Osteoblast (primary cell): ENCODE measurements around the gene TNIP2. TPM values are rescaled to one million over a fixed set of nuclear protein-coding genes. Genes with fewer than 3 reads are reported as not detected.

Source experiments
- DNase-seq: peaks from one replicate; pipeline ENCODE4 v3.0.0; 2011; ENCODE audit warnings: low spot score, mixed read lengths; ENCODE audit not compliant: insufficient read length; ENCODE audit errors: missing footprints
- H2AFZ ChIP-seq: 2 replicates; pipeline ENCODE4 v1.6.0; 2011; ENCODE audit warnings: mild to moderate bottlenecking, low read length
- H3K27ac ChIP-seq: 2 replicates; pipeline ENCODE4 v1.5.1; 2011; ENCODE audit warnings: mild to moderate bottlenecking, low read depth, low read length, moderate library complexity
- H3K27me3 ChIP-seq: 2 replicates; pipeline ENCODE4 v1.6.0; 2012; ENCODE audit warnings: mild to moderate bottlenecking, control low read depth, inconsistent platforms, low read length, moderate library complexity; ENCODE audit not compliant: insufficient read depth
- H3K36me3 ChIP-seq: 2 replicates; pipeline ENCODE4 v1.5.1; 2011; ENCODE audit warnings: mild to moderate bottlenecking, low read length, control low read depth, moderate library complexity; ENCODE audit not compliant: insufficient read depth
- H3K4me1 ChIP-seq: 2 replicates; pipeline ENCODE4 v1.5.1; 2011; ENCODE audit warnings: mild to moderate bottlenecking, low read length, control low read depth, moderate library complexity; ENCODE audit not compliant: insufficient read depth
- H3K4me2 ChIP-seq: 2 replicates; pipeline ENCODE4 v1.6.0; 2011; ENCODE audit warnings: mild to moderate bottlenecking, low read length; ENCODE audit not compliant: insufficient read depth
- H3K4me3 ChIP-seq: fragments of 200-600 bp; sonication (generic); 3 replicates; pipeline ENCODE4 v1.5.1; 2012; ENCODE audit warnings: mild to moderate bottlenecking, low read length, inconsistent platforms; ENCODE audit not compliant: insufficient read depth
- H3K79me2 ChIP-seq: 2 replicates; pipeline ENCODE4 v1.6.0; 2012; ENCODE audit warnings: mild to moderate bottlenecking, low read length, control low read depth, inconsistent platforms; ENCODE audit not compliant: insufficient read depth
- H3K9me3 ChIP-seq: 2 replicates; pipeline ENCODE4 v1.5.1; 2011; ENCODE audit warnings: low read depth, low read length, control low read depth
- H4K20me1 ChIP-seq: 2 replicates; pipeline ENCODE4 v1.6.0; 2012; ENCODE audit warnings: mild to moderate bottlenecking, low read length, control low read depth; ENCODE audit not compliant: insufficient read depth
- total RNA-seq: library from RNA; depleted of rRNA; stranded (reverse); fragments of >200 nt; gene quantifications from 2 replicates; pipeline ENCODE4 v1.2.3, GENCODE V29; 2012
- TF ChIP-seq, protein P1 (sequence below): IDR thresholded peaks from 2 replicates; pipeline ENCODE4 v1.5.1; 2011; ENCODE audit warnings: mild to moderate bottlenecking, low read depth, low read length, moderate library complexity; ENCODE audit errors: extremely low read depth

TNIP2 gene
- total RNA-seq, 1 donor = 44.9 TPM

DNA sequence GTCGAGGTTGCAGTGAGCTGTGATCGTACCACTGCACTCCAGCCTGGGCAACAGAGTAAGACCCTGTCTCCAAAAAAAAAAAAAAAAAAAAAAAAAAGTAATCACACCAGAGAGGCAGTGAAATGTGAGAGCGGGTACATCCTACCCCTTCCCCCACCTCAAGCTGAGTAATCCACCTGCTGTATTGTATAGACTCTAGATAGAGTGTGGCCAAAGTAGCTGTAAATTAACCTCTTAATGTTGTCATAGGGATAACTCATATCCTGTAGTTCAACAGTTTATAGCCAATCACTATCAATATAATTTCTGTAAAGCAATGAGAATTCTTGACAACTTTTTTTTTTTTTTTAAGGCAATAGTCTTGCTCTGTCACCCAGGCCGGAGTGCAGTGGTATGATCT is 30.8 kb downstream of the TNIP2 start:
- Histone ChIP-seq H3K27me3 (no peaks in the 10 kb centered on the region), H3K4me2 (no peak overlapping the region), H2AFZ (no peak overlapping the region), H3K9me3 (no peaks in the 10 kb centered on the region), H4K20me1 (no peaks in the 10 kb centered on the region), H3K4me3 (no peak overlapping the region), H3K36me3 (peaks cover 37% of the 10 kb centered on the region), H3K79me2 (no peaks in the 10 kb centered on the region), H3K4me1 (no peaks in the 10 kb centered on the region), H3K27ac (no peak overlapping the region)
- TF ChIP-seq, protein P1, sequence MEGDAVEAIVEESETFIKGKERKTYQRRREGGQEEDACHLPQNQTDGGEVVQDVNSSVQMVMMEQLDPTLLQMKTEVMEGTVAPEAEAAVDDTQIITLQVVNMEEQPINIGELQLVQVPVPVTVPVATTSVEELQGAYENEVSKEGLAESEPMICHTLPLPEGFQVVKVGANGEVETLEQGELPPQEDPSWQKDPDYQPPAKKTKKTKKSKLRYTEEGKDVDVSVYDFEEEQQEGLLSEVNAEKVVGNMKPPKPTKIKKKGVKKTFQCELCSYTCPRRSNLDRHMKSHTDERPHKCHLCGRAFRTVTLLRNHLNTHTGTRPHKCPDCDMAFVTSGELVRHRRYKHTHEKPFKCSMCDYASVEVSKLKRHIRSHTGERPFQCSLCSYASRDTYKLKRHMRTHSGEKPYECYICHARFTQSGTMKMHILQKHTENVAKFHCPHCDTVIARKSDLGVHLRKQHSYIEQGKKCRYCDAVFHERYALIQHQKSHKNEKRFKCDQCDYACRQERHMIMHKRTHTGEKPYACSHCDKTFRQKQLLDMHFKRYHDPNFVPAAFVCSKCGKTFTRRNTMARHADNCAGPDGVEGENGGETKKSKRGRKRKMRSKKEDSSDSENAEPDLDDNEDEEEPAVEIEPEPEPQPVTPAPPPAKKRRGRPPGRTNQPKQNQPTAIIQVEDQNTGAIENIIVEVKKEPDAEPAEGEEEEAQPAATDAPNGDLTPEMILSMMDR = no peak
- no peak for DNase-seq

- peaks cover 37% of the 10 kb centered on the region for H3K36me3 ChIP-seq
- H3K9me3 ChIP-seq = no peaks in the 10 kb centered on the region
- H3K79me2 ChIP-seq = no peaks in the 10 kb centered on the region
- no peak overlapping the region for H3K27ac ChIP-seq
- no peak overlapping the region for H2AFZ ChIP-seq
- no peaks in the 10 kb centered on the region for H3K27me3 ChIP-seq
- H3K4me2 ChIP-seq = no peak overlapping the region
- DNase-seq = no peak
- H3K4me1 ChIP-seq = no peaks in the 10 kb centered on the region
- no peaks in the 10 kb centered on the region for H4K20me1 ChIP-seq
- TF ChIP-seq, protein P1 = no peak
- no peak overlapping the region for H3K4me3 ChIP-seq
Measured at GRCh38 chr4:2723751-2724150, 32.4 kb downstream of the TNIP2 start.

DNA sequence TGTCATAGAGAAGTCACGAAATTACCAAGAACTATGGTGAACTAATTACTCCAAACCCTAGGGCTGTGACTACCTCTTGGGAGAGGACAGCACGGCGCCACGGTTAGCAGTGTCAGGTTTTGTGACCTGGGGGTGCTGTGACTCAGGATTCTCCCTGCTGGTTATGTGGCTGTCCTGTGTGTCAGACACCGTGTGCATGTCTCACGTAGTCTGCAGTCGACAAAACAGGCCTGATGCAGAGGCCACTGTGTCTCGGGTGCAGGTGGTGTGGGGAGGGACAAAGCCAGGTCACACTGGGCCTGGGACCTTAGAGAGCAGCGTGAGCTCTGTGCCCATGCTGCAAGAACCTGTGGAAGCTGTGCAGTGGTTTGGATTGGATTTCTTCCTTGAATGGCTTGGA is 34.1 kb downstream of the TNIP2 start:
- Histone ChIP-seq H3K4me2 (no peak overlapping the region), H3K9me3 (no peaks in the 10 kb centered on the region), H3K27me3 (no peaks in the 10 kb centered on the region), H3K79me2 (no peaks in the 10 kb centered on the region), H3K4me3 (no peak overlapping the region), H4K20me1 (no peaks in the 10 kb centered on the region), H3K27ac (no peak overlapping the region), H3K4me1 (no peaks in the 10 kb centered on the region), H2AFZ (no peak overlapping the region), H3K36me3 (peaks cover 43% of the 10 kb centered on the region)
- TF ChIP-seq, protein P1 = no peak
- no peak for DNase-seq

DNA sequence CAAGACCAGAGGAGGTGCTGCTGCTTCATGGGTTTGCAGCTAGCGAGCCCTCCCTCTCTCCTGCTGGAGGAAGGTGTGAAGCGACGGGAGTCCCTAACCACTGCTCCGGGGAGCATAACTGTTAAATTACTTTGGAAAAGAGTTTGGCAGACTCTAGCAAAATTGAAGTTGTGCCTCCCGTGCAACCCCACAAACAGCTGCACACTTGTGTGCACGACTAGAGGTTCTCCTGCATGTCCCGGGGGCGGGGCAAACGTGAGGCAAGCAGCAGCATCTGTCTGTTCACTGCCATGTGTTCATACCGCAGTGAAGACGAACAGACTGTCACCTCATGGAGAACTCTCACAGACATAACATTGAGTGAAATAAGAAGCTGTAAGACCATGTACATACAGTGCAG is 34.5 kb downstream of the TNIP2 start:
- Histone ChIP-seq H4K20me1 (no peaks in the 10 kb centered on the region), H3K9me3 (no peaks in the 10 kb centered on the region), H3K4me3 (no peak overlapping the region), H3K36me3 (peaks cover 45% of the 10 kb centered on the region), H2AFZ (no peak overlapping the region), H3K4me2 (no peak overlapping the region), H3K79me2 (no peaks in the 10 kb centered on the region), H3K4me1 (no peaks in the 10 kb centered on the region), H3K27ac (no peak overlapping the region), H3K27me3 (no peaks in the 10 kb centered on the region)
- DNase-seq = no peak
- TF ChIP-seq, protein P1 = no peak
